Measurements from ENCODE around the gene OR10A6.

DNA sequence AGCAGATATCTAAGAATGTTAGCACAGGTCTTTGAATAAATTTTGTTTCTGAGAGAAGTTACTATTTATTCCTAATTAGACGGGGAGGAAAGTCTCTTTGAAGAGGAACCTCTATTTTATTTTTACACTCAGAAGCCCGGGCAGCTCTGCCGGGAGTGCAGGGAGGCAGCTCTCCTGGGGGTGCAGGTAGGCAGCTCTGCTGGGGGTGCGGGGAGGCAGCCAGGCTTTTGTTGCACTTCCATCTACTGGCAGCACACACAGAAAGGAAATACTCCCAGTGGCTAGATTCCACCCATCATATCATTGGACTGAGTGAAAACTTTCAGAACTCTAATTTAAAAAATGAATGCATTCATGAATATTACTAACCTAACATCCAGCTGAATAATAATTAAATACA, 24.6 kb downstream of the OR10A6 start:
- no peak for TF ChIP-seq POLR2A (IDR thresholded peaks at IDR 0.05)
- TF ChIP-seq, protein P1, sequence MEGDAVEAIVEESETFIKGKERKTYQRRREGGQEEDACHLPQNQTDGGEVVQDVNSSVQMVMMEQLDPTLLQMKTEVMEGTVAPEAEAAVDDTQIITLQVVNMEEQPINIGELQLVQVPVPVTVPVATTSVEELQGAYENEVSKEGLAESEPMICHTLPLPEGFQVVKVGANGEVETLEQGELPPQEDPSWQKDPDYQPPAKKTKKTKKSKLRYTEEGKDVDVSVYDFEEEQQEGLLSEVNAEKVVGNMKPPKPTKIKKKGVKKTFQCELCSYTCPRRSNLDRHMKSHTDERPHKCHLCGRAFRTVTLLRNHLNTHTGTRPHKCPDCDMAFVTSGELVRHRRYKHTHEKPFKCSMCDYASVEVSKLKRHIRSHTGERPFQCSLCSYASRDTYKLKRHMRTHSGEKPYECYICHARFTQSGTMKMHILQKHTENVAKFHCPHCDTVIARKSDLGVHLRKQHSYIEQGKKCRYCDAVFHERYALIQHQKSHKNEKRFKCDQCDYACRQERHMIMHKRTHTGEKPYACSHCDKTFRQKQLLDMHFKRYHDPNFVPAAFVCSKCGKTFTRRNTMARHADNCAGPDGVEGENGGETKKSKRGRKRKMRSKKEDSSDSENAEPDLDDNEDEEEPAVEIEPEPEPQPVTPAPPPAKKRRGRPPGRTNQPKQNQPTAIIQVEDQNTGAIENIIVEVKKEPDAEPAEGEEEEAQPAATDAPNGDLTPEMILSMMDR (IDR thresholded peaks at IDR 0.05) = no peak

All from testis (tissue), 2 donors.